Measurements from ENCODE around the gene RPP25L.

RPP25L gene

DNA sequence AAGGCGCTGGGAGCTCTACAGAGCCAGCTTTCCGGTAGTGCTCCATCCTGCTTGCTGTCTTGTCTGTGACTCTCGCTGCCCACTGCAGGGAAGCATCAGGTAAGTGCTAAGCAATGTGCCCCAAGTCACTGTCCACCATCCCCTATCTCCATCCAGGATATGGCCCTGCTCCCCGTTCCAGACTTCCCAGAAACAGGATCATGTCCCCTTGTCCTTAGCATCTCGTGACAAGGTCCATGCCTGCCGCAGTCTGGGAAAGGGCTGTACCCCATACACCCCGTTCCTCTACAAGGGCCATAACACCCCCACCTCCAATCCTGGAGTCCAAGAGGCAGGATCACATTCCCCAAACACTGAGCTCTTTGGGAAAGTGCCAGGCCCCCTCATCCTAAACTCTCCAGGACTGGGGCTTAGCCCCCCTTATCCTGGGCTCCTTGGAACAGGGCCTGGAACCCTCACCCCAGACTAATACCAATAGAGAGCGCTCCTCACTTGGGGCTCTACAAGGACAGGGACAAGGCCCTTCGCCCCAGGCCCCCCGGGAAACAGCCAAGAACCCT, 566 bp downstream of the RPP25L start:
- DNase-seq (ENCODE audit: low spot score), result no peak

DNA sequence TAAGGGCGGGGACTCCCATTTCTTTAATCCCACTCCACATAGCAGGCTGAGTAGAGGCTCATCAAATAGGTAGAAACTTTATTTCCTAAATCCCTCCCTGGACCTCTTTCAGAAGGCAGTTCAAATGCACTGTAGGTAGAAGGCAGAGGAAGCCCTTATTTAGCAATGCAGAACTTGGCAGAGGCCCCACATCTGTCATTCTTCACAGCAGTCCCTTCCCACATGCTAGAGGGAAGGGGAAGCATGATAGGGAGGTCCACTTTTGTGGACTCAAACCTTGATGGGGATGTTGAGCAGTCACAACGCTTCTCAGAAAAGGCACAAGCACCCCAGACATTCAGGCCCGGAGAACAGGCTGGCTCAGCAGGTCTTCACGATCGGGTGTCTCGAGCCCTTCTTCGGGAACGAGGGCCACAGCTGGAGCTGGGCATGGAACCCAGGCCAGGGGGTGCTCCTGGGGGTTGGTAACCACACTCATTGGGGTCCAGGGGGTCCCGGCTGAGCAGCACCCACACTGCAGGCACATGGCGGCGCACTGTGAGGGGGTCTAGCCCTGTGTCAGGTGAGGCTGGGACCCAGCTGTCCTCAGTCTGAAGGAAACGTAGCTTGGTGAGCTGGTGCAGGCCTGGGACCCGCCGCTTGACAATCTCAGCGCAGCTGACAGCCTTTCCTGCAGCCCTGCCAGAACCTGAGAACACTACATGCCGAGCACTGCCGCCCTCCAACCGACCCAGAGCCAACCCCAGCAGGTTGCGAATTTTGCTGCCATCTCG, 1.3 kb downstream of the RPP25L start:
- DNase-seq (ENCODE audit: low spot score), result no peak

DNA sequence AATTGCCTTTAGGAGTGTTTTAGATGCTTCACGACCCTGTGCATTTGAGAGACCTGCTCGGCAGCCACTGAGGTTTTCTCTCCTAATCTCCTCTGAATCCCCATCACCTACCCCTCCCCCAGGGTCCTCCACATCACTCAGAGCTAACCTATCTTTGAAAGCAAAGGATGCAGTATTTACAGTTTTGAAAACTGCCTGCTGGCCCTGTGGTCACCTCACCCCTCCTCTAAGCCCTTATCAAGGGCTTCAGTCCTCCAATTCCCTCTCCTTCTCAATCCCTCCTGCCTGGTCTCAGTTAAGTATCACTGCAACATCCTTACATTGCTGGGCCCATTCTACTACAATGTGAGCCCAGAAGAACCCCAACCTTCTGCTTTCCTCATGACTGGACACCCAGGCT, 4.6 kb downstream of the RPP25L start:
- no peak for DNase-seq (ENCODE audit: low spot score)

DNA sequence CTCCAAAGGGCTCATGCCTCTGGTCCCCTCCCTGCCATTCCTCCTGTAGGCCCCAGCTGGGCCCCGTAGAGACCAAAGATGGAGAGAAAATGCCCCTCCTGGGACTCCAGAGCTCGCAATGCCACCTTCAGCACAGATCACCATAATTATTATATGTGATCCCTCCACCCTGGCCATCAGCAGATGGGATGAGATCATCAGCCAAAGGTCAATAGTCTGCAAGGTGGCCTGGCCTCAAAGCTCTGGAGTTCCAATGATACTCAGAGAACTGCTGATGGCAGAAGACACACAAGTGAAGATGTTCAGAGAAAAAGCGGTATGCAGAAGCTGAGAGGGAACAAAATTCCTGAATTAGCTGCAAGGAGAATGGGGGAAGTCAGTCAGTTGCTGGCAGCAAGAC, 5.0 kb downstream of the RPP25L start:
- DNase-seq (ENCODE audit: low spot score), result no peak

DNA sequence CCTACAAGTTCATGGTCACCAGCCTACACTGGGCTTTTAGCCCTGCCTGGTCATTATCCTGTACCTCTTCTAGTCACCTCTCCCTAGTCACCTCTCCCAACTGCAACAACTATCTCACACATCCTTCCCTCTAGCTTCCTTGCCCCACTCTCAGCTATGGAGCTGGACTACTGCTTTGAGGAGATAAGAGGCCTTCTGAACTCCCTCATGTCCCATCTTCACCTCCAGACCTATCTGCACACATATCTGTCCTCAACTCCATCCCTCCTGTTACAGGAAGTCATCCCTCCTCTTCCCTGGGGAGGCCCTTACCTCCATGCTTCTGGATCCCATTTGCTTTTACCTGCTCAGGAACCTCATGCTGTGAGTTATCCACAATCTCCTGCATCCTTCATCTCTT, 5.7 kb downstream of the RPP25L start:
- no peak for DNase-seq (ENCODE audit: low spot score)

DNA sequence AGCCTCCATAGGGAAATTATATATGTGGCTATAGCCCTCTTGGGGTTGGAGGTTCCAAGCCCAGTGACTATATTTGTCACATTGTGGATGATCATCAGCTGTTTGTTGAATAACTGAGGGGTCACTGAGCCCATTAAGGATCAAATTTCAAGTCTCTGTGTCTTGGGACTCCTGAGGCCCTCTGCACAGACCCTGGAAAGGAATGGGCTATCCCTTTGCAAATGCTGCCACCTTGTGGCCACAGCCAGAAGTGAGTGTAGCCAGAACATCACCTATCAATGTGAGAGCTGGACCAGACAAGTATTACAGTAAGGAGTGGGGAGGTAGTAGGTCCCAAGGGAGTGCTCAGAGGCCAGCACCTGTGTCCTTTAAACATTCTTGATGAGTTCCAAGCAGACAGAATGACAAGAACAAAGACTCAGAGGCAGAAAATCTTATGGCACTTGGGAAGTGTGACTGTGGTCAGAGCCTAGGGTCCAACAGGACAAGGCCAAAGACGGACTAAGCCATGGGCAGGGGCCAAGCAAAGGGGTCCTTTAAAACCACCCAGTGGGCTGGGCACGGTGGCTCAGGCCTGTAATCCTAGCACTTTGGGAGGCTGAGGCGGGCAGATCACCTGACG, 8.2 kb downstream of the RPP25L start:
- DNase-seq (ENCODE audit: low spot score), result peak; percentile 88

DNA sequence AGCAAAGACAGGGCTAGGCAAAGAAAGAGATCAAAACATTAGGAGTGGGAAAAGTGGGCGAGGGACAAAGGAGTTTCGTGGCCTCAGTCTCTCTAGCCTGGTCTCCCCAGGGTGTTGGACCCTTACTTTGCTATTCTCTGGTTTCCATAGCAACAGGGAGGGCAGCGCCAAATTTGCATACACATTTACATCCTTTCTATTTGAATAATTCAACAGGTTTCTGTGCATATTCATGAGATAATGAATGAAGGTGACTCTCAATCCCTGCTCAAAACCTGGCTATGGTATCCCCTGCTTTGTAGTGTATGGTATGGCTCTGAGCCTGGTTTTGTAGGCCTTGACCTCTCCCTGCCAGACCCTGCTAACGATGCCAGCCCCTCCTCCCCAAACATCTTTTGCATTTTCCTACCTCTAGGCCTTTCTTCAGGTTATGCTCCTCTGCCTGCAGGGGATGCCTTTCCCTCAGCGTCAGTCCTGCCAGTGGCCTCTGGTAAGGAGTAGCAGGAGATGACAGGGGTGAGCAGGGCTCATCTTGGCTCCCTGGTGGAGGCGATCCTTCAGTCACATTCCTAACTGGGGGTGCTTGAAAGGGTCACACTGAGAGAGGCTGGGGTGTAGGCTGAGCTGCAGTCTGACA, 9.8 kb downstream of the RPP25L start:
- DNase-seq (ENCODE audit: low spot score), result no peak

DNA sequence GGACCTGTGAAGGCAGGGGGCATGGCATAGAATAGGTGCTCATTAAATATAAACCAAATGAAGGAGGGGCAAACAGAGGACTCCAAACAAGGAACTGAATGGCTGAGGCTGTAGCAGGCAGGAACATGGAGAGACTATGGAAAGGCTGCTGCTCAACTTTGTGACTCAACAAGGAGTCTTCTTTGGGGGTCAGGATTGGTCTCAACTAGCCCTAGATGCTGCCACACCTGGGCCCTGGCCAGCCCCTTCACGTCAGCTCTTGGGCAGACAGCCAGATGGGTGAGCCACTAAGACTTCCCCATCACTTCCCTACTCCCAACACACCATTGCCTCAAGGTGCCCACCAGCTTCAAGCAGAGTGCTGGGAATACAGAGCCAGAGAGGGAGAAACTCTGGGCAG, 11.0 kb downstream of the RPP25L start:
- DNase-seq (ENCODE audit: low spot score), result no peak

DNA sequence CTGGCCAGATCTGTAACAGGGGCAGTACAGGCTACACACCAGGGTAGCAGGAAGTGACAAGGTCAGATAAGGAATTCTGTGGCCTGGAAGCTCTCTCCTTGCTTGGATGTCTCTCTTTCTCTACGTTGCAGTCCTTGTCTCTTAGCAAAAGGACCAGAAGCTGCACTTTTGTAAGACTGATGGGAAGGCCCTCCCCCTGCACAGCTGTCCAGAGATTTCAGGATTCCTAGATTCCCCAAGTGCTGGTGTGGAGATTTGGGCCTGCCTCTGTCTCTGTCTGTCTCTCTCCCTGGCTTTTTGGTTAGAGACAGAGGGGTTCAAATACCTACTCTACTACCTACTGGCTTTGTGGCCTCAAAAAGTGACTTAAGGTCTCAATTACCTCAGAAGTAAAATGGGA, 12.4 kb downstream of the RPP25L start:
- DNase-seq (ENCODE audit: low spot score), result no peak

DNA sequence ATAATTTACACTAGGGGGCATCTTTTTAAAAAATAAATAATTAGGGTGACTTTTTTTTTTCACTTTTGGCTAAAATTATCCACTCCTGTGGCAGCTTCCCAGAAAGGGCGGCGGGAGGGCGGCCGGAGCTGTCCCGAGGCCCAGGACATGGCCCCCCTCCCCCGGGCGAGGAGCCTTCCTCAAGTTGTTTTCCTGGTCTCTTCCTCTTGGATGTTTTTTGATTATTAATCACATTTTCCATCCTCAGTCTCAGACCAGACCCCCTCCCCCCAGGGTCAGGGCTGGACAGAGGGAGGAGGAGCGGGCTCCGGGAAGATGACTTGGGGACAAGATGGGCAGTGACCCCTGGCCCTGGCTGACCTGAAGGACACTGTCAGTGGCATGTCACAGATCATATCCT, 17.7 kb downstream of the RPP25L start:
- DNase-seq (ENCODE audit: low spot score), result no peak

DNA sequence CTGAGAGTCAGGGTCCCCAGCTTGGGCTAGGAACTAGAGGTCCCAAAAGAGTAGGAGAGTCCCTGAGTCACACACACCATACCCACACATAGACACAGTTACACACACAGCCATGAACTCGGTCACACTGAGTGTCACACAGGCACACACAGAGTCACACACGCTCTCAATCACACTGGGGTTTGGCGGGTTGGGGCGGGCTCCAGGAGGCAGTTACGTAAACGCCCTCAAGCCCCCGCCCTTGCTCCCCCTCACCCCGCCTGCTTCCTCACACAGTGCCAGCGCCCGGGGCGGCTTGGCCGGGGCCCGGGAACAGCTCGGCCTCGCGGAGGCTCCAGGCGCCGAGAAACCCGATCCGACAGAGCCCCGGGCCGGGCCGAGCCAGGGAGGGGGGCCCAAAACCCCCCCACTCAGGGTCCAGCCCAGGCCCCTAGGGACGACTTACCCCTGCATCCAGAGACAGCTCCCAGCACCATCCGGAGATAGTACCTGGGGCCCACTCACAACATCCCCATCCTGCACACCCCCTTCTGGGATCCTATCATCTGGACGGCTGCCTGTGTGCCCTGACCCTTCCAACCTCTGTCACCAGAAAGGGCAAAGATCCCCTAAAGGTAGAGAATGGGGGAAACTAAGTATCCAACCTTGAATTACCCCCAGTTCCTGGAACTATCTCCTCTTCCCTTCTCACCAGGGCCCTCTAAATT, 18.8 kb downstream of the RPP25L start:
- DNase-seq (ENCODE audit: low spot score), result no peak

DNA sequence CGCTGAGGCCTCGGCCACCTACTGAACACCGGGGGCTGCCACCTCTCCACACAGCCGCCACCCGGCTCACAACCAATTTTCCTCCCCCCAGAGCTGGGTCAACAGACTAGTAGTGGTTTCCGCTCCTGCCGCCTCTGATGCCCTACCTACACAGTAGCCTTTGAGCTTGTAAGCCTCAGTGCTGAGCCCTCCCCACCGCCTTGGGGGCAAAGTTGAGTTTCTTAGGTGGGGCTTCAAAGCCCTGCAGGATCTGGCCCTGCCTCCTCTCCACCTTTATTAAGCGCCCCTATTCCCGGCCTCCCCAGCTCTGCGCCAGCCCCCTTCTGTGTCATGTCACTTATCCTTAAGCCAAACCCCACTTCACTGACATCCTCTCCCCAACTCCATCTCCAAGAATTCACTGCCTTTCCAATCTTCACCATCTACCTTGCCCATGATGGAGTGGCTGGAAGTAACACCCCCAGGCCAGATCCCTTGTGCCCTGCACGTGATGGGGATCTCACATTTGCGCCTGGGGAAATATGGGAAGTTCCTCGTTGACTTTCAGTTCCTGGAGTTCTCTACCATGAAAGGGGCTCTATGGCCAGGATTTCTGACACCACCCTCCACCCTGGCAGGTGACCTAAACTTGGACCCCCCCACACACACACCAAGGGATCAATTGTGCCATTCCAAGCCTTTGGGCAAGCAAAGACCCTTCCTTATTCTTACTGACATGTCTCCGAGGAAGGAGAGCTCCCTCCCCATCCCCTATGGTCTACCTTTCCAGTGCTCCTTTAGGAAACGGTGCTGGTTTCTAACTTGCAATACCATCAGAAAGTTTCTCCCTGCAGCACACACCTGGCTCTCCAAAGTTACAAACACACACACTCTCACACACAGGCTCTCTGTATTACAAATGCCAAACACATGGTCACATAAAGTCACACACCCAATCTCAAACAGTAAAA, 19.7 kb downstream of the RPP25L start:
- DNase-seq (ENCODE audit: low spot score), result no peak

DNA sequence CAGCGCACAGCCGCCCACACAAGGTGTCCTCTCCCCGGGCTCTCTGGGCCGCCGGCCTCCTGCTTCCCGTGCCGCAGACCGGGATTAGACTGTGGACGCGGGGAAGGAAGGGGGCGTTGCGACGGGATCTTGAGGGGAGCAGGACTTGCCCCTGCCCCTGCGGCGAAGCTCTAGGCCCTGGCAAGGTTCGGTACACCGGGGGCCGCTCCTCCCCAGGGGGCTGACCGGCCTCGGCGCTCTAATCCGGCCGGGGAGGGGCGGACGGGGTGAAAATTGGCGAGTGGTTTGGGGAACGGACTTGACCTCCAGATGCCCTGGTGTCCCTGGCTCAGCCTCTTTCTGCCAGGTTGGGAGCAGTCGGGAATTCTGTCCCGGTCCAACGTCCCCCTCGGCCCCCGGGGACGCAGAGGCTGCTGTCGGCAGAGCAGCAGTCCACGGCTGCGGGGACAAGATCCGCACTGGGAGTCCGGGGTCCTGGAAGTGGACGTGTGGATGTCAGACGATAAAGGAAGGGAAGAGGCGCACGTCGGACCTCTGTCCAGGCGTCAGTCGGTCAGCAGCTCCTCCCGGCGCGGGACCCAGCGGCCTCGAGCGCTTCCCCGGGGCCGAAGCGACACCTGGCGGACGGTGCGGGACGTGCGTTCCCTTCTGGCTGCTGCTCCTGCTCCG, 20.5 kb downstream of the RPP25L start:
- peak; percentile 96 for DNase-seq (ENCODE audit: low spot score)

DNA sequence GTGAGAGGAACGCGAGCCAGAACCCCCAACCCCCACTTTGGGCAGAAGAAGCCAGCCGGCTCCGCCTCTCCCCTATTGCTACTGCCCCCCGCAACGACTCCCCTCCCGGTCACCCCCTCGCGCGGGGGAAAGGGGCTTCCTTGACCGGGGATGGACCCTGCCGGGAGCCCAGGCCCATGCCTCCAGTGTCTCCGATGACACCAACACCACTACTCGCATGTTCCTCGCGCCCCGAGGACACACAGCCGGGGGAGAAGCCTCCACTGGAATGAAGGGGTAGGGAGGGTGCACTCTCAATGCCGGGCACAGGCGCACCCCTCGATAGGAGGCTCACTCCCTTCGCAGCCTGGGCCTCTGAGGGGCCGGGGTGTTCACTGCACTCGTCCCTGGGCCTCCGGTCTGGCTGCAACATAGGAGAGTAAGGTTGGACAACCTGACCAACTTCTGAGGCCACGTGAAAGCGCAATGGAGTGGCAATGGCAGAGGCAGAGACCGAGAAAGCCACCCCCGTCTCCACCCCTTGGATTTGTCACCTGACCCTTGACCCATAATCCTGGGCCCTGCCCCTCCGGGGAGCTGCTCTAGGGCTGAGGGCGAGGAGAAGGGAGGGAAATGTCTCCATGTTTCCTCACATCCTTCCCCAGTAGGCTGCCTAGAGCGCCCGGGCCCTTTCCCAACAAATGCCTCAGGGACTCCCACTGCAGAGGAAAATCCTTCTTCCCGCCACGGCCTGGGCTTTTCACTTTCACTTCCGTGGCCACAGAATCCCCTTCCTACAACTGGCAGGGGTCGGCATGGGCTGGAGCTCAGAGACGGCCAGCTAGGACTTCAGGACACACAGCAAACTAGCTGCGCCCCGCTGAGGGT, 21.3 kb downstream of the RPP25L start:
- peak; percentile 39 for DNase-seq (ENCODE audit: low spot score)

DNA sequence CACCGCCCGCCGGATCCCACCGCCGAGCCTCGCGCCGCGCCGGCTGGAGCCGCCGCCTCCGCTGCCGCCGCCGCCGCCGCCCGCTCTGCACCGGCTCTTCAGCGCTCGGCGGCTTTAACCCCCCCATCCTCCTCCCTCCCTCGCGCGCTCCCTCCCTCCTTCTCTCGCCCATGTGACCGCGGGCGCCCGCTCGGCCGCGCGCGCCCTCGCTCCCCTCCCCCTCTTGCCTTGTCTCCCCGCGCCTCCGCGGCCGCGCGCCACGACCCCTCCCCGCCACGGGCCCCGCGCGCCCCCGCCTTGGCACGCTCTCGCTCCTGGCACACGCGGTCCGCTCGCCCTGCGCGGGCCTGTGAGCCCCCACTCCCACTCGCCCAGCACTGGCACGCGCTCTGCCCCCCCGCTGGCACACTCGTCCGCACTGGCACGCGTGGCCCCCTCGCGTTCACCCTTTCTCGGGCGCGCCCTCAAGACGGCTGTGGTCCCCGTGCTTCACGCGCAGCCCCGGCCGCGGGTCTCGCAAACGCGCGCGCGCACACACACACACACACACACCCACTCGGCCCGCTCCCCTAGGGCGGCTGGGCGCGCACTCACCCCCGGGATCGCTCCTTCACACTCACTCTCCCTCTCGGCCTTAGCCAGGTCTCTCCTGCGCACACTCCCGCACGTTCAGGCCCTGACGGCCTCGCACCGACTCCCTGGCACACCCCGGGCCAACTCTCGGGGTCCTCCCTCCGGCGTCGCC, 22.1 kb downstream of the RPP25L start, which contains the start of gene CNTFR:
TSS of gene CNTFR (minus strand) at position 89 of the 745 bp plus-strand sequence. CDS start 20,743 bp downstream, outside the sequence.
- peak; percentile 41 for DNase-seq (ENCODE audit: low spot score)

DNA sequence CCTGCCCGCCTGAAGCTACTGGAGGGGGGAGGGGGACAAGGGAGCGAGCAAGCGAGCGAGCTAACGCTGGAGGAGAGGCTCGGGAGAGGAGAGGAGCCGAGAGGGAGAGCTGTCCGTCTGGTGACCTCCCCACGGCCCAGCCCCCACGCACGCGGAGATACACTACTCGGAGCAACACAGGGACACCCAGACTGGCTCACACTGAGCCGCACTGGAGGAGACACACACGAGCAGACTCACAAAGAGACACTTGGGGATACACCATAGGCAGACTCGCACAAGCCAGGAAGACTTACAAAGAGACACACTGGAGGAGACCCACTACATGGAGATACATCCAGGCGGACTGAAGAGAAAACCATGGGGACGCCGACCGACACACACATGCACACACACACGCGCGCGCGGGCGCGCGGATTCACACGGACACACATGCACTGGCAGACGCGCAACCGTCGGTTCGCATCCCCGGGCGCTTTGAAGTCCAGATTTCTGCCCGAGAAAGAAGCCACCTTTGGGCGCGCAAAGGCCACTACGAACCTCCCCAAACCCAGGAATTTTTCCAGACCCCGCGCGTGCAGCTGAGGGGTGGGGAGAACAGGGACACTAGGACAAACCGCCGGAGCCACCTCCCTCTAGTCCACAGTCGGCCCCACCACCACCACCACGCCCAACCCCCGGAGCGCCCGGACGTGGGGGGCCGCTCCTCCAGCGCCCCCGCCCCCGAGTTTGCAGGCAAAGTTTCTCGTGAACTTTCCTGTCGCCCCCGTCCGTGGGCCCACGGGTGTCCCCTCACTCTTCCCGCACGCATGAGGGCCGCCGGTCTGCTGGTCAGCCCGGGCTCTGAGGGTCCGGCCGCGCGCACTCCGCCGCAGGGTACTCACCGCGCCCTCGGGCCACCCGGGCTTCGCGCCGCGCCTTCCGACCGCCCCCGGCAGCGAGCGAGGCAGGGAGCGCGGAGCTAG, 22.9 kb downstream of the RPP25L start:
- DNase-seq (ENCODE audit: low spot score), result no peak

DNA sequence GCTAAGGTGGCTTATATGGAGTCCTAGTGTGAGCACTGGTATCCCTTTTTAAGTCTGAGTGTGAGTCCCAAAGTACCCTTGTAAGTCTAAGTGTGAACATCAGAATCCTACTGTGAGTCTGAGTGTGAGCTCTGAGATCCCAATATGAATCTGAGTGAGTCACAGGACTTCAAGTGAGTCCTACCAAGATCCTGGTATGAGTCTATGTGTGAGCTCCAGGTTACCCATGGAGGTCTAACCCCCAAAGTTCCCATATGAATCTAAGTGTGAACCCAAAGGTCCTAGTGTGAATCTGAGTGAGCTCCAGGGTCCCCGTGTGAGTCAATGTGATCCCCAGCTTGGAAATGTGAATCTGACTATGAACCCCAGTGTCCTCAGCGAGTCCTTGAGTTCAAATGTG, 24.6 kb downstream of the RPP25L start:
- no peak for DNase-seq (ENCODE audit: low spot score)

Measured in GM03348 (cell line).